Trophoblast cell (in vitro differentiated cells and primary cell): ENCODE data around the gene TSPAN11.
"Not testable (repeated sequence)": the region's sequence is repeated elsewhere in the genome, so short reads cannot be mapped to it uniquely, and the experiment has no call there.

Experiments used
- DNase-seq, 2 donors: peaks; one replicate each; pipeline ENCODE4 v3.0.0-alpha.2; 2016
- H2AFZ ChIP-seq: 2 replicates; pipeline ENCODE4 v1.6.1; 2013; ENCODE audit warnings: low read length, moderate library complexity, mild to moderate bottlenecking; ENCODE audit not compliant: insufficient read depth, poor library complexity
- H2AK5ac ChIP-seq: 2 replicates; pipeline ENCODE4 v1.6.1; 2013; ENCODE audit warnings: mild to moderate bottlenecking, low read length
- H2BK120ac ChIP-seq: 2 replicates; pipeline ENCODE4 v1.6.1; 2013; ENCODE audit warnings: low read length, mild to moderate bottlenecking, moderate library complexity; ENCODE audit not compliant: insufficient read depth, poor library complexity
- H2BK12ac ChIP-seq: 2 replicates; pipeline ENCODE4 v1.6.1; 2013; ENCODE audit warnings: mild to moderate bottlenecking, low read length, moderate library complexity
- H2BK5ac ChIP-seq: 2 replicates; pipeline ENCODE4 v1.6.1; 2013; ENCODE audit warnings: low read length, low read depth, moderate library complexity, mild to moderate bottlenecking; ENCODE audit not compliant: poor library complexity
- H3K14ac ChIP-seq: 2 replicates; pipeline ENCODE4 v1.6.1; 2013; ENCODE audit warnings: mild to moderate bottlenecking, low read length
- H3K18ac ChIP-seq: 2 replicates; pipeline ENCODE4 v1.6.1; 2013; ENCODE audit warnings: mild to moderate bottlenecking, low read length
- H3K23ac ChIP-seq: 2 replicates; pipeline ENCODE4 v1.6.1; 2013; ENCODE audit warnings: low read length
- H3K27ac ChIP-seq: 2 replicates; pipeline ENCODE4 v1.5.1; 2013; ENCODE audit warnings: low read depth, mild to moderate bottlenecking, inconsistent platforms, low read length, moderate library complexity
- H3K27me3 ChIP-seq: 2 replicates; pipeline ENCODE4 v1.6.1; 2013; ENCODE audit warnings: inconsistent platforms, mild to moderate bottlenecking, low read length, moderate library complexity; ENCODE audit not compliant: insufficient read depth
- H3K36me3 ChIP-seq, 2 experiments: 1 replicate in 1 of 2; 2 replicates in 1 of 2; pipeline ENCODE4 v1.6.1; 2013; ENCODE audit warnings: low read length in 2 of 2, mild to moderate bottlenecking in 2 of 2, moderate library complexity in 1 of 2; ENCODE audit not compliant: insufficient read depth in 2 of 2, control insufficient read depth in 1 of 2
- H3K4ac ChIP-seq: 2 replicates; pipeline ENCODE4 v1.6.1; 2013; ENCODE audit warnings: low read depth, mild to moderate bottlenecking, low read length, moderate library complexity
- H3K4me1 ChIP-seq, 2 experiments: 1 replicate in 1 of 2; 2 replicates in 1 of 2; pipeline ENCODE4 v1.6.1; 2013; ENCODE audit warnings: low read length in 2 of 2, mild to moderate bottlenecking in 2 of 2, moderate library complexity in 1 of 2; ENCODE audit not compliant: insufficient read depth in 2 of 2, control insufficient read depth in 1 of 2
- H3K4me2 ChIP-seq: 2 replicates; pipeline ENCODE4 v1.6.1; 2013; ENCODE audit warnings: inconsistent platforms, mild to moderate bottlenecking, low read length, moderate library complexity
- H3K4me3 ChIP-seq: 2 replicates; pipeline ENCODE4 v1.5.1; 2013; ENCODE audit warnings: mild to moderate bottlenecking, low read depth, low read length, inconsistent platforms
- H3K79me1 ChIP-seq: one replicate; pipeline ENCODE4 v1.6.1; 2013; ENCODE audit warnings: low read length
- H3K79me2 ChIP-seq: 2 replicates; pipeline ENCODE4 v1.6.1; 2013; ENCODE audit warnings: low read length, mild to moderate bottlenecking; ENCODE audit not compliant: control insufficient read depth, insufficient read depth, poor library complexity
- H3K9ac ChIP-seq: 2 replicates; pipeline ENCODE4 v1.6.1; 2013; ENCODE audit warnings: mild to moderate bottlenecking, low read length
- H3K9me3 ChIP-seq: 2 replicates; pipeline ENCODE4 v1.6.1; 2013; ENCODE audit warnings: low read depth, mild to moderate bottlenecking, control low read depth, inconsistent platforms, low read length; ENCODE audit not compliant: insufficient read depth
- H4K12ac ChIP-seq: 2 replicates; pipeline ENCODE4 v1.6.1; 2013; ENCODE audit warnings: low read depth, mild to moderate bottlenecking, low read length, moderate library complexity
- H4K8ac ChIP-seq: 2 replicates; pipeline ENCODE4 v1.6.1; 2013; ENCODE audit warnings: low read depth, mild to moderate bottlenecking, low read length, moderate library complexity
- H4K91ac ChIP-seq: one replicate; pipeline ENCODE4 v1.6.1; 2013; ENCODE audit warnings: low read depth, mild to moderate bottlenecking, low read length, moderate library complexity
- WGBS: extraction: QIAGEN DNeasy Blood & Tissue Kit; methylation state at CpG from one replicate; pipeline ENCODE4 v1.1.7; 2013; ENCODE audit warnings: missing lambda C conversion rate; ENCODE audit not compliant: insufficient read length, insufficient coverage; ENCODE audit errors: extremely low coverage; 5-methylcytosine and 5-hydroxymethylcytosine counted together

The TSPAN11 gene

GRCh38 chr12:31026202-31026601, 99.7 kb downstream of the TSPAN11 start:
- H3K79me2 ChIP-seq: no peaks in the 10 kb centered on the region
- H2AK5ac ChIP-seq: no peak overlapping the region
- H3K27ac ChIP-seq: no peak overlapping the region
- no peaks in the 10 kb centered on the region for H3K36me3 ChIP-seq
- no peak overlapping the region for H3K23ac ChIP-seq
- H2BK5ac ChIP-seq: no peak overlapping the region
- peak; percentile 95 to 97 for DNase-seq
- H4K8ac ChIP-seq: no peak overlapping the region
- H3K79me1 ChIP-seq: no peaks in the 10 kb centered on the region
- no peak overlapping the region for H3K4me3 ChIP-seq
- H3K9ac ChIP-seq: no peak overlapping the region
- no peaks in the 10 kb centered on the region for H3K9me3 ChIP-seq
- no peak overlapping the region for H2BK12ac ChIP-seq
- H2BK120ac ChIP-seq: no peak overlapping the region
- WGBS: no CpG with 5 or more reads among the region's 7 CpGs
- no peaks in the 10 kb centered on the region for H3K27me3 ChIP-seq
- H3K4ac ChIP-seq: no peak overlapping the region
- no peak overlapping the region for H3K4me2 ChIP-seq
- H4K91ac ChIP-seq: no peak overlapping the region
- no peak overlapping the region for H3K14ac ChIP-seq
- no peaks in the 10 kb centered on the region for H3K4me1 ChIP-seq
- no peak overlapping the region for H4K12ac ChIP-seq
- no peak overlapping the region for H3K18ac ChIP-seq
- no peak overlapping the region for H2AFZ ChIP-seq

GRCh38 chr12:31027006-31027405, 100.5 kb downstream of the TSPAN11 start:
- not testable (repeated sequence) for H4K12ac ChIP-seq, H3K79me2 ChIP-seq, H3K4me2 ChIP-seq, H3K4me1 ChIP-seq, H3K79me1 ChIP-seq, H3K27ac ChIP-seq, H3K4me3 ChIP-seq, H3K36me3 ChIP-seq, H3K14ac ChIP-seq, H2BK12ac ChIP-seq, H3K9ac ChIP-seq, H2AFZ ChIP-seq, H2BK120ac ChIP-seq, H3K27me3 ChIP-seq, H2BK5ac ChIP-seq, H3K9me3 ChIP-seq, H3K4ac ChIP-seq, H3K23ac ChIP-seq, H3K18ac ChIP-seq, H4K8ac ChIP-seq, H4K91ac ChIP-seq, H2AK5ac ChIP-seq
- WGBS: no CpG with 5 or more reads among the region's 5 CpGs
- DNase-seq: peak; percentile 82 to 84

- H2AK5ac ChIP-seq: no peak overlapping the region
- H3K4me3 ChIP-seq: no peak overlapping the region
- no peak overlapping the region for H2AFZ ChIP-seq
- no CpG with 5 or more reads among the region's 11 CpGs for WGBS
- no peak overlapping the region for H2BK5ac ChIP-seq
- no peak overlapping the region for H3K4ac ChIP-seq
- no peaks in the 10 kb centered on the region for H3K27me3 ChIP-seq
- H3K23ac ChIP-seq: no peak overlapping the region
- H3K79me2 ChIP-seq: no peaks in the 10 kb centered on the region
- no peaks in the 10 kb centered on the region for H3K4me1 ChIP-seq
- H3K9me3 ChIP-seq: no peaks in the 10 kb centered on the region
- no peak overlapping the region for H3K27ac ChIP-seq
- H3K9ac ChIP-seq: no peak overlapping the region
- H4K12ac ChIP-seq: no peak overlapping the region
- H3K36me3 ChIP-seq: no peaks in the 10 kb centered on the region
- H3K79me1 ChIP-seq: no peaks in the 10 kb centered on the region
- no peak overlapping the region for H4K8ac ChIP-seq
- no peak overlapping the region for H2BK120ac ChIP-seq
- H2BK12ac ChIP-seq: no peak overlapping the region
- no peak overlapping the region for H3K4me2 ChIP-seq
- H3K14ac ChIP-seq: no peak overlapping the region
- no peak overlapping the region for H3K18ac ChIP-seq
- no peak overlapping the region for H4K91ac ChIP-seq
- DNase-seq: peak in 1 of 2 donors; percentile 30
These were observed 102.9 kb downstream of the TSPAN11 start for GRCh38 chr12:31029468-31029867.

- Histone ChIP-seq H3K14ac (no peak overlapping the region), H3K27me3 (no peaks in the 10 kb centered on the region), H3K4me1 (no peaks in the 10 kb centered on the region), H3K79me2 (no peaks in the 10 kb centered on the region), H3K23ac (no peak overlapping the region), H4K12ac (no peak overlapping the region), H2BK120ac (no peak overlapping the region), H3K79me1 (no peaks in the 10 kb centered on the region), H4K91ac (no peak overlapping the region), H2AK5ac (no peak overlapping the region), H3K9ac (no peak overlapping the region), H3K27ac (no peak overlapping the region), H2AFZ (no peak overlapping the region), H4K8ac (no peak overlapping the region), H3K9me3 (no peaks in the 10 kb centered on the region), H2BK12ac (no peak overlapping the region), H2BK5ac (no peak overlapping the region), H3K4me2 (no peak overlapping the region), H3K18ac (no peak overlapping the region), H3K36me3 (no peaks in the 10 kb centered on the region), H3K4ac (no peak overlapping the region), H3K4me3 (no peak overlapping the region)
- no peak for DNase-seq
- WGBS: no CpG with 5 or more reads among the region's 6 CpGs
These were observed 103.5 kb downstream of the TSPAN11 start for GRCh38 chr12:31029916-31030562.
